Osteoblast (primary cell): ENCODE measurements around the gene RNASE7. TPM values are rescaled to one million over a fixed set of nuclear protein-coding genes. Genes with fewer than 3 reads are reported as not detected.
A peak's percentile ranks its signal among the peaks of the same experiment; 100 is the strongest.
"Not testable (repeated sequence)": the region's sequence is repeated elsewhere in the genome, so short reads cannot be mapped to it uniquely, and the experiment has no call there.

Source experiments
- DNase-seq: peaks from one replicate; pipeline ENCODE4 v3.0.0; 2011; ENCODE audit warnings: low spot score, mixed read lengths; ENCODE audit not compliant: insufficient read length; ENCODE audit errors: missing footprints
- H2AFZ ChIP-seq: 2 replicates; pipeline ENCODE4 v1.6.0; 2011; ENCODE audit warnings: mild to moderate bottlenecking, low read length
- H3K27ac ChIP-seq: 2 replicates; pipeline ENCODE4 v1.5.1; 2011; ENCODE audit warnings: mild to moderate bottlenecking, low read depth, low read length, moderate library complexity
- H3K27me3 ChIP-seq: 2 replicates; pipeline ENCODE4 v1.6.0; 2012; ENCODE audit warnings: mild to moderate bottlenecking, control low read depth, inconsistent platforms, low read length, moderate library complexity; ENCODE audit not compliant: insufficient read depth
- H3K36me3 ChIP-seq: 2 replicates; pipeline ENCODE4 v1.5.1; 2011; ENCODE audit warnings: mild to moderate bottlenecking, low read length, control low read depth, moderate library complexity; ENCODE audit not compliant: insufficient read depth
- H3K4me1 ChIP-seq: 2 replicates; pipeline ENCODE4 v1.5.1; 2011; ENCODE audit warnings: mild to moderate bottlenecking, low read length, control low read depth, moderate library complexity; ENCODE audit not compliant: insufficient read depth
- H3K4me2 ChIP-seq: 2 replicates; pipeline ENCODE4 v1.6.0; 2011; ENCODE audit warnings: mild to moderate bottlenecking, low read length; ENCODE audit not compliant: insufficient read depth
- H3K4me3 ChIP-seq: fragments of 200-600 bp; sonication (generic); 3 replicates; pipeline ENCODE4 v1.5.1; 2012; ENCODE audit warnings: mild to moderate bottlenecking, low read length, inconsistent platforms; ENCODE audit not compliant: insufficient read depth
- H3K79me2 ChIP-seq: 2 replicates; pipeline ENCODE4 v1.6.0; 2012; ENCODE audit warnings: mild to moderate bottlenecking, low read length, control low read depth, inconsistent platforms; ENCODE audit not compliant: insufficient read depth
- H3K9me3 ChIP-seq: 2 replicates; pipeline ENCODE4 v1.5.1; 2011; ENCODE audit warnings: low read depth, low read length, control low read depth
- H4K20me1 ChIP-seq: 2 replicates; pipeline ENCODE4 v1.6.0; 2012; ENCODE audit warnings: mild to moderate bottlenecking, low read length, control low read depth; ENCODE audit not compliant: insufficient read depth
- CTCF ChIP-seq: IDR thresholded peaks from 2 replicates; pipeline ENCODE4 v1.5.1; 2011; ENCODE audit warnings: mild to moderate bottlenecking, low read depth, low read length, moderate library complexity; ENCODE audit errors: extremely low read depth
- total RNA-seq: library from RNA; depleted of rRNA; stranded (reverse); fragments of >200 nt; gene quantifications from 2 replicates; pipeline ENCODE4 v1.2.3, GENCODE V29; 2012

Gene RNASE7
- total RNA-seq, 1 donor, result not detected

DNA sequence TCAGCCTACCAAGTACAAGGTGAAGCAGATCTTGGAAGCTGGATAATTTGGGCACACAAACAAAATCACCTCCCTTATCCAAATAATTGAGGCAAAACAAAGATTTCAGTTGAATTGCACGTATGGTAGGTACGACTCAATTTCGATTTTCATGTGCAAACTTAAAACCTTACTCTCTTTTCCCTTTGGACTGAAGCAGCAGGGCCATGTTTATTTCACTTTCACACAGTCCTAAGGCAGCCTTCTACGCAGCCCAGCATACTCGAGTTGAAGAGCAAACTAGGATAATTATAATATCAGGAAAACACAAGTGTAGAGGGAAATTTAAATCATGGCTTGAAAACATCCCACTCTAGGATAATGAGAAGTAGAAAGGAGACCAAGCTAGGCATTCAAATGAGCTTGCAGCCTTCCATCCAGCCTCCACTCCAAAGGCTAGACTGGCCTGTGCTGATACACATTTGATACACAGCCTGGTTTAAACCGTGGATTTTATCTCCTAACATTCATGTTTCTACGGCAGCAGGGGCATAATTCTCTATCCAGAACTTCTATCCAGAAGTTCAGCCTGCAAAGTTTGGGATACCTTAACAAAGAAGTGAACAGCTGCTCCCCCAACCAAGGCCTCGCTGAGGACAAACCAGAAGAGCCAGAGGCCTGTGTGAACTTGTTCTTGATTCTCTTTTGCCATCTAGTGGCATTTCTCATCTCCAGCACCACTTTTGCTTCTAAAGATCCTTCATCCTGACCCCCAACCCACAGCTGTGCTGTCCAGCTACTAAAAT, 2.4 kb upstream of the RNASE7 start:
- peaks cover 12% of the 10 kb centered on the region for H3K4me1 ChIP-seq
- H3K4me2 ChIP-seq, result no peak overlapping the region
- H4K20me1 ChIP-seq, result no peaks in the 10 kb centered on the region
- no peaks in the 10 kb centered on the region for H3K79me2 ChIP-seq
- H3K4me3 ChIP-seq, result no peak overlapping the region
- peak overlapping the region; percentile 11 for H2AFZ ChIP-seq
- H3K9me3 ChIP-seq, result no peaks in the 10 kb centered on the region
- peak; percentile 66 for TF ChIP-seq CTCF
- H3K27me3 ChIP-seq, result peaks cover 18% of the 10 kb centered on the region
- H3K36me3 ChIP-seq, result no peaks in the 10 kb centered on the region
- H3K27ac ChIP-seq, result no peak overlapping the region
- DNase-seq, result peak; percentile 80

- Histone ChIP-seq H3K27ac (no peak overlapping the region), H3K9me3 (no peaks in the 10 kb centered on the region), H2AFZ (no peak overlapping the region), H3K4me3 (no peak overlapping the region), H3K36me3 (no peaks in the 10 kb centered on the region), H3K79me2 (no peaks in the 10 kb centered on the region), H3K4me2 (no peak overlapping the region), H4K20me1 (no peaks in the 10 kb centered on the region), H3K4me1 (peaks cover 12% of the 10 kb centered on the region), H3K27me3 (peaks cover 17% of the 10 kb centered on the region)
- no peak for TF ChIP-seq CTCF
- no peak for DNase-seq
Measured at GRCh38 chr14:21040370-21040925, 1.7 kb upstream of the RNASE7 start.

GRCh38 chr14:21040941-21041340, 1.2 kb upstream of the RNASE7 start:
- not testable (repeated sequence) for H2AFZ ChIP-seq, H3K9me3 ChIP-seq, DNase-seq, H3K4me3 ChIP-seq, H3K36me3 ChIP-seq, H4K20me1 ChIP-seq, H3K79me2 ChIP-seq, H3K4me2 ChIP-seq, H3K27ac ChIP-seq
- Histone ChIP-seq H3K4me1 (peaks cover 12% of the 10 kb centered on the region), H3K27me3 (peaks cover 13% of the 10 kb centered on the region)

- H4K20me1 ChIP-seq, result no peaks in the 10 kb centered on the region
- H2AFZ ChIP-seq, result no peak overlapping the region
- no peaks in the 10 kb centered on the region for H3K79me2 ChIP-seq
- TF ChIP-seq CTCF, result no peak
- H3K9me3 ChIP-seq, result no peaks in the 10 kb centered on the region
- H3K4me2 ChIP-seq, result no peak overlapping the region
- H3K36me3 ChIP-seq, result no peaks in the 10 kb centered on the region
- H3K27me3 ChIP-seq, result peaks cover 11% of the 10 kb centered on the region
- H3K4me1 ChIP-seq, result peaks cover 17% of the 10 kb centered on the region
- no peak for DNase-seq
- no peak overlapping the region for H3K4me3 ChIP-seq
- no peak overlapping the region for H3K27ac ChIP-seq
Measured at GRCh38 chr14:21042918-21043317, 756 bp downstream of the RNASE7 start.
